Osteocyte (in vitro differentiated cells): Measurements from ENCODE around the gene CACNA2D2. TPM values are rescaled to one million over a fixed set of nuclear protein-coding genes. Genes with fewer than 3 reads are reported as not detected.

ENCODE experiments used
- DNase-seq: peaks from one replicate; pipeline ENCODE4 v3.0.0; 2021; ENCODE audit warnings: mixed read lengths; ENCODE audit not compliant: unreplicated experiment; ENCODE audit errors: extremely low spot score
- H3K27ac Mint-ChIP-seq: one replicate; pipeline ENCODE4 v1.8.0; 2021; ENCODE audit warnings: mild to moderate bottlenecking, mixed read lengths; ENCODE audit not compliant: unreplicated experiment
- H3K27me3 Mint-ChIP-seq: one replicate; pipeline ENCODE4 v1.8.0; 2021; ENCODE audit warnings: mixed read lengths; ENCODE audit not compliant: unreplicated experiment
- H3K36me3 Mint-ChIP-seq: one replicate; pipeline ENCODE4 v1.8.0; 2021; ENCODE audit warnings: mixed read lengths; ENCODE audit not compliant: unreplicated experiment
- H3K4me1 Mint-ChIP-seq: one replicate; pipeline ENCODE4 v1.8.0; 2021; ENCODE audit warnings: mixed read lengths; ENCODE audit not compliant: unreplicated experiment
- H3K4me3 Mint-ChIP-seq: one replicate; pipeline ENCODE4 v1.8.0; 2021; ENCODE audit warnings: mild to moderate bottlenecking, moderate library complexity, mixed read lengths; ENCODE audit not compliant: unreplicated experiment
- H3K9me3 Mint-ChIP-seq: one replicate; pipeline ENCODE4 v1.8.0; 2021; ENCODE audit warnings: mixed read lengths; ENCODE audit not compliant: unreplicated experiment
- total RNA-seq: library from RNA; stranded (reverse); gene quantifications from 2 replicates; pipeline ENCODE4 v1.2.1, GENCODE V29; 2021
- TF ChIP-seq, protein P1 (sequence below): fragments of 200-600 bp; sonication (generic); IDR thresholded peaks from 2 replicates; pipeline ENCODE4 v1.5.0; 2021; ENCODE audit warnings: antibody characterized with exemption, mild to moderate bottlenecking, moderate library complexity

Gene CACNA2D2
- total RNA-seq, 1 donor from 2014 or later = 0.27 TPM

DNA sequence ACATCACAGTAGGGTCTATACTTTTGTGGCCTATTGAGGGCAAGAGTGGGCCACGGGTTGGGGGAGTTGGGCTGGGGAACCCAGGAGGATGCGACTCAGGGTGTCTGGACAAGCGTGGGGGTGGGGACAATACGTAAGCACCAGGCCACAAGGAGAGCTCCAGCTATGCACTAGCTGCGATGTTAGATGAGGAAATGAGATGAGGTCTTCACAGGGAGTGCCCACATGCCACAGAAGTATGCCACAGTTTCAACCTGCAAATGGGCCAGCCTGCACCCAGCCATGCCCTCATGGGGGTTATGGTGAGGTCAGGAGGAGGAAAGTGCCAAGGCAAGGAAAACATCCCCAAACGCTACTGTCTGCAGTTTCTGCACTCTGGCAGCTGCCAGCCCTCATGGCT, 30.5 kb downstream of the CACNA2D2 start:
- Mint-ChIP-seq H3K36me3 (no peaks in the 10 kb centered on the region), H3K4me1 (no peaks in the 10 kb centered on the region), H3K27ac (no peak overlapping the region), H3K4me3 (no peak overlapping the region), H3K27me3 (peaks cover 13% of the 10 kb centered on the region), H3K9me3 (no peaks in the 10 kb centered on the region)
- TF ChIP-seq, protein P1, sequence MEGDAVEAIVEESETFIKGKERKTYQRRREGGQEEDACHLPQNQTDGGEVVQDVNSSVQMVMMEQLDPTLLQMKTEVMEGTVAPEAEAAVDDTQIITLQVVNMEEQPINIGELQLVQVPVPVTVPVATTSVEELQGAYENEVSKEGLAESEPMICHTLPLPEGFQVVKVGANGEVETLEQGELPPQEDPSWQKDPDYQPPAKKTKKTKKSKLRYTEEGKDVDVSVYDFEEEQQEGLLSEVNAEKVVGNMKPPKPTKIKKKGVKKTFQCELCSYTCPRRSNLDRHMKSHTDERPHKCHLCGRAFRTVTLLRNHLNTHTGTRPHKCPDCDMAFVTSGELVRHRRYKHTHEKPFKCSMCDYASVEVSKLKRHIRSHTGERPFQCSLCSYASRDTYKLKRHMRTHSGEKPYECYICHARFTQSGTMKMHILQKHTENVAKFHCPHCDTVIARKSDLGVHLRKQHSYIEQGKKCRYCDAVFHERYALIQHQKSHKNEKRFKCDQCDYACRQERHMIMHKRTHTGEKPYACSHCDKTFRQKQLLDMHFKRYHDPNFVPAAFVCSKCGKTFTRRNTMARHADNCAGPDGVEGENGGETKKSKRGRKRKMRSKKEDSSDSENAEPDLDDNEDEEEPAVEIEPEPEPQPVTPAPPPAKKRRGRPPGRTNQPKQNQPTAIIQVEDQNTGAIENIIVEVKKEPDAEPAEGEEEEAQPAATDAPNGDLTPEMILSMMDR = no peak
- DNase-seq = no peak

DNA sequence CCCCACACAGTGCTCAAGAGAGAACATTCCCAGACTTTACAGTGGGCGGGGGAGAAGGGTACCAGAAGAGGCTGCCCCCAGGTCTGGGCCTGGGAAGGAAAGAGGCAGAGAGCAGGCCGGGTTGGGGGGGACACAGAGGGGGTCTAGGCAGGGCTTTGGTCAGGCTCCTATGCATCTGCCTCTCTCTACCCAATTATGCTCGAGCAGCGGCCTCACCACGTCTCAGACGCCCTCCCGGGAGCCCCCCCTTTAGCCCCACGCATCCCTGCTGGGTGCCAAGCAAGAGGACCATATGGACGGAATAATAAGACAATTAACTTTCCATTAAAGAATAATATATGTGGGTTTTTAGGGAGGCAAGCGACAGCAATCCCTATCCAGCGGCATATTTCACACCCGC, 32.8 kb downstream of the CACNA2D2 start:
- Mint-ChIP-seq H3K27me3 (peaks cover 16% of the 10 kb centered on the region), H3K4me1 (no peaks in the 10 kb centered on the region), H3K4me3 (no peak overlapping the region), H3K27ac (no peak overlapping the region), H3K9me3 (no peaks in the 10 kb centered on the region), H3K36me3 (no peaks in the 10 kb centered on the region)
- no peak for DNase-seq
- TF ChIP-seq, protein P1 = no peak

DNA sequence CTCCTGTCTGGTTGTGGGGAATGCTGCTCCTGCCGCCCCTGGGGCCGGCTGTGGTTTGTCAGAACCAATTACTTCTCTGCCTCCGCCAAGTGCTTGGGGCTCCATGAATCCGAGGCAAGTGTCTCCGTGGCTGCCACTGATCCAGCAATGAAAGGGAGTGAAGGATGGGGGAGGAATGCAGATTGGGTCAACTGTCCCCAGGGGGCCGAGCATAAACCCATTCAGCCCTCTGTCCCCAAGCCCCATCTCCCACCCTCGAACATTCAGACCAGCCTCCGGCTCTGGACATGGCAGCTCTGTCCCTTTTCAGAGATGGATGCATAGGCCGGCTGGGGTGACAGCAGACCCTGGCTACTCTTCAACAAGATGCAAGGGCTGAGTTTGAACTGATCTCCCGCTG, 35.5 kb downstream of the CACNA2D2 start:
- DNase-seq = no peak
- no peaks in the 10 kb centered on the region for H3K4me1 Mint-ChIP-seq
- no peaks in the 10 kb centered on the region for H3K9me3 Mint-ChIP-seq
- no peaks in the 10 kb centered on the region for H3K36me3 Mint-ChIP-seq
- H3K27ac Mint-ChIP-seq = no peak overlapping the region
- peaks cover 25% of the 10 kb centered on the region for H3K27me3 Mint-ChIP-seq
- H3K4me3 Mint-ChIP-seq = no peak overlapping the region
- TF ChIP-seq, protein P1 = no peak

DNA sequence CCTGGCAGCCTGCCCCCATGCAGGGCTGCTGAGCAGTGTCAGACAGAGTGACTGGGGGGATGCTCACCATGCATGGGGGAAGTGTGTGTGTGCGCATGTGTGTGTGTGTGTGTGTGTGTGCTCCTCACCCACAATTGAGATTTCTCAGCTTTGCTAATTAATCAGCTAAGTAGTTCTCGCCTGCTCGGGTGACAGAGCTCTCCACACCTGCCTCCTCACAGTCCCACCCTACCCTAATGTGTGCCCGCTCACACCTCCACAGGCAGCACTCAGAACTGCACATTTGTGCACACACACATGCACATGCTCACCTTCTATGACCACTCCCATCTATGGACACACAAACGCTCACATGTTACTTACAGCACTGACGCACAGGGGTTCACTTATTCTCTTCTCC, 37.3 kb downstream of the CACNA2D2 start:
- H3K4me1 Mint-ChIP-seq = no peaks in the 10 kb centered on the region

DNA sequence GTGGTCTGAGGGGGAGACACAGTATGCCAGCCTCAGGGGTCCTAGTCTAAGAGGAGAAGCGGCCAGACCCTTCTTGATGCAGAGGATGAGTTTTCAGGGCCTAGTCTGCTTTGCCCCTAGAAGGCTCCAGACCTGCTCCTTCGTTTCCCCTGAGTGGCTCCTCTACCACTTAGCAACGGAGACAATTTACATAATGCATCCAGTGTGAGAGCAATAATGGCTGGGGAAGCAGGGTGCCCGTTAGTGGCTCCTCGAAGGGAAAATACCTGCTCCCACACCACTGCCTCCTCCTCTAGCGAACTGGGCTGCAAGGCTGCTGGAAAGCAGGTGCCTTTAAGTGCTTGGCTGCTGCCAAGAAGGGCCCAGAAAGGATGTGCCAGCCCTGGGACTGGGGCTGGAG, 38.9 kb downstream of the CACNA2D2 start:
- H3K9me3 Mint-ChIP-seq = no peaks in the 10 kb centered on the region
- H3K4me1 Mint-ChIP-seq = no peaks in the 10 kb centered on the region
- no peak overlapping the region for H3K4me3 Mint-ChIP-seq
- H3K27ac Mint-ChIP-seq = no peak overlapping the region
- peaks cover 36% of the 10 kb centered on the region for H3K27me3 Mint-ChIP-seq
- H3K36me3 Mint-ChIP-seq = no peaks in the 10 kb centered on the region
- TF ChIP-seq, protein P1 = no peak
- no peak for DNase-seq

More for the DNA sequence above, 37.3 kb downstream of the CACNA2D2 start:
- Mint-ChIP-seq H3K4me3 (no peak overlapping the region), H3K27me3 (peaks cover 37% of the 10 kb centered on the region), H3K9me3 (no peaks in the 10 kb centered on the region), H3K36me3 (no peaks in the 10 kb centered on the region), H3K27ac (no peak overlapping the region)
- TF ChIP-seq, protein P1 = no peak
- no peak for DNase-seq
